H1 (cell line): ENCODE data around the gene MSI2. TPM values are rescaled to one million over a fixed set of nuclear protein-coding genes. Genes with fewer than 3 reads are reported as not detected.

Experiments
- BACH1 ChIP-seq: IDR thresholded peaks from 2 replicates; pipeline ENCODE4 v1.6.1; 2012; ENCODE audit warnings: low read length, improper control_type of control experiment
- CHD7 ChIP-seq: fragments of 300-600 bp; sonication (generic); IDR thresholded peaks from 2 replicates; pipeline ENCODE4 v1.7.1; 2012; ENCODE audit warnings: low read length, moderate library complexity, mild to moderate bottlenecking, inconsistent platforms; ENCODE audit not compliant: insufficient replicate concordance
- EGR1 ChIP-seq: IDR thresholded peaks from 2 replicates; pipeline ENCODE4 v1.6.1; 2011; ENCODE audit warnings: low read depth, low read length, borderline replicate concordance
- USF2 ChIP-seq: IDR thresholded peaks from 2 replicates; pipeline ENCODE4 v1.6.1; 2011; ENCODE audit warnings: low read length, improper control_type of control experiment
- polyA plus RNA-seq, 7 experiments: library from polyadenylated mRNA; depleted of rRNA in 3 of 7; stranded (reverse) in 5 of 7; unstranded in 2 of 7; fragments of >200 nt in 5 of 7; fragments of 200-250 nt in 2 of 7; gene quantifications; 1 replicate in 5 of 7; 2 replicates in 1 of 7; 4 replicates in 1 of 7; pipeline versions ENCODE4 v1.2.1 to v1.2.3, GENCODE V29; 2011 to 2013; ENCODE audit warnings: missing spikeins in 2 of 7, mixed read lengths in 2 of 7
- total RNA-seq: library from RNA; stranded (reverse); fragmentation: NEBNext Ultra II Directional; extraction: Animal tissue kit (Norgen Biotek cat#: 25700); gene quantifications from 2 replicates; pipeline ENCODE4 v1.2.1, GENCODE V29; 2021

MSI2 gene
- total and polyA plus RNA-seq, 2 of the 8 experiments (the other 6 are each of a cell fraction or from before 2014, with no cell fraction given) = 36.7 to 80.6 TPM

- TF ChIP-seq USF2 (no peak), CHD7 (no peak), EGR1 (no peak), BACH1 (no peak)
Measured at GRCh38 chr17:57722704-57723043, 466.4 kb downstream of the MSI2 start (continued).
